Ishikawa (cell line): Measurements from ENCODE around the gene PRKN.

Experiments used
- CEBPB ChIP-seq: IDR thresholded peaks from 2 replicates; pipeline ENCODE4 v1.6.1; 2012
- CREB1 ChIP-seq: IDR thresholded peaks from 2 replicates; pipeline ENCODE4 v1.6.1; 2012; ENCODE audit warnings: low read depth
- EGR1 ChIP-seq: IDR thresholded peaks from 2 replicates; pipeline ENCODE4 v1.6.1; 2012
- EP300 ChIP-seq: IDR thresholded peaks from 2 replicates; pipeline ENCODE4 v1.6.1; 2012; ENCODE audit warnings: borderline replicate concordance
- FOXM1 ChIP-seq: IDR thresholded peaks from 2 replicates; pipeline ENCODE4 v1.6.1; 2012; ENCODE audit warnings: low read depth, borderline replicate concordance
- MAX ChIP-seq: IDR thresholded peaks from 2 replicates; pipeline ENCODE4 v1.6.1; 2012
- NFIC ChIP-seq: IDR thresholded peaks from 2 replicates; pipeline ENCODE4 v1.6.1; 2012
- RAD21 ChIP-seq: IDR thresholded peaks from 2 replicates; pipeline ENCODE4 v1.6.1; 2012; ENCODE audit warnings: low read depth
- REST ChIP-seq: IDR thresholded peaks from 2 replicates; pipeline ENCODE4 v1.6.1; 2012; ENCODE audit warnings: low read depth, mild to moderate bottlenecking
- TAF1 ChIP-seq: IDR thresholded peaks from 2 replicates; pipeline ENCODE4 v1.6.1; 2012; ENCODE audit warnings: low read depth, mild to moderate bottlenecking
- TCF12 ChIP-seq: IDR thresholded peaks from 2 replicates; pipeline ENCODE4 v1.6.1; 2012; ENCODE audit warnings: low read depth
- TEAD4 ChIP-seq: IDR thresholded peaks from 2 replicates; pipeline ENCODE4 v1.6.1; 2012
- USF1 ChIP-seq: IDR thresholded peaks from 2 replicates; pipeline ENCODE4 v1.6.1; 2012
- YY1 ChIP-seq: IDR thresholded peaks from 2 replicates; pipeline ENCODE4 v1.6.1; 2012; ENCODE audit warnings: low read depth
- ZBTB7A ChIP-seq: IDR thresholded peaks from 2 replicates; pipeline ENCODE4 v1.6.1; 2012; ENCODE audit warnings: low read depth

The PRKN gene

GRCh38 chr6:161906571-161906970, 821.0 kb downstream of the PRKN start:
- TF ChIP-seq TAF1 (no peak), RAD21 (no peak), FOXM1 (no peak), NFIC (no peak), REST (no peak), MAX (no peak), CEBPB (no peak)

GRCh38 chr6:161903584-161904212, 823.9 kb downstream of the PRKN start:
- TF ChIP-seq USF1 (no peak), TAF1 (no peak), REST (no peak), FOXM1 (no peak), YY1 (no peak), NFIC (no peak), ZBTB7A (no peak), EP300 (no peak), EGR1 (no peak), RAD21 (no peak), CREB1 (no peak), TCF12 (no peak), TEAD4 (no peak), CEBPB (no peak), MAX (no peak)

GRCh38 chr6:161901740-161902426, 825.7 kb downstream of the PRKN start:
- TF ChIP-seq TAF1 (no peak), NFIC (no peak), EP300 (no peak), EGR1 (no peak), CREB1 (no peak), YY1 (no peak), TCF12 (no peak), USF1 (no peak)

GRCh38 chr6:161894436-161894835, 833.1 kb downstream of the PRKN start:
- TF ChIP-seq MAX (no peak), TCF12 (no peak), ZBTB7A (no peak), RAD21 (no peak), EGR1 (no peak), EP300 (no peak), CREB1 (no peak), NFIC (no peak), TAF1 (no peak), FOXM1 (no peak), USF1 (no peak), TEAD4 (no peak), YY1 (no peak)

- TF ChIP-seq NFIC (no peak), FOXM1 (no peak), ZBTB7A (no peak), RAD21 (no peak), USF1 (no peak), REST (no peak), CREB1 (no peak), TEAD4 (no peak), CEBPB (no peak), TCF12 (no peak), TAF1 (no peak)
Measured at GRCh38 chr6:161891542-161891941, 836.0 kb downstream of the PRKN start.
